GM19452 (cell line): Measurements from ENCODE around the gene GPR107.

Experiments
- ATAC-seq: cut with Tn5 transposase; IDR thresholded peaks from one replicate; pipeline ENCODE4 v1.9.1; 2021; ENCODE audit not compliant: unreplicated experiment

Gene GPR107

DNA sequence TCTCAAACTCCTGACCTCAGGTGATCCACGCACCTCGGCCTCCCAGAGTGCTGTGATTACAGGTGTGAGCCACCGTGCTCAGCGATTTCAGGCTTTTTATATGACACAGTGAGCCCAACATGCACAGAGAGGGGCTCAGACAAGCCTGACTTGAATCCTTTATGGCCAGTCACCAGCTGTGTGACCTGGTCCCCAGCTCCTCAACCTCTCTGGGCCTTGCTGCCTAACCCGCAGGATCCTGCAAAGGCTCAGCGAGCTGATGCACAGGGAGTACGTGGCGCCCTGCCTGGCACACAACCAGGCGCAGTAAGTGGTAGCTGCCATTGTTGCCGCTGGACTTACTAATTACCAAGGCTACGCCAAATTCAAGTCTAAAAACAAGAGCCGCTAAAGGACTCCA lies 101.9 kb downstream of the GPR107 start:
- no peak for ATAC-seq

DNA sequence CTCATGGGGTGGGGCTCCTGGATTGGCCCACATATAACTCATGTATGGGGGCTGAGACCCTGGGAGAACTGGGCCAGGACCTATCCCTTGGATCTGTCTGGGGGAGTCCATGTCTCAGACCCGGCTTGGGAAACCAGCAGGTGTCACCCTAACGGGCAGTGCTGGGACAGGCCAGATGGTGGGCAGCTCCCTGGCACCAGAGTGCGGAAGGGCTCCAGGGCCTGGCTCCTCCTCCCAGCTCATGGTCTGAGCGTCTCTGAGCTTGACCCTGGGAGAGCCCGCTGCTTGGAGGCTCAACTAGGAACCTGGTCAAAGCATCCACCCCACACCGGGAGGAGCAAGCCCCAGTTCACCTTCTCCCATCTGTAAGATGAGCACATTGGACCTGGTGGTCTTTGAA lies 103.0 kb downstream of the GPR107 start:
- no peak for ATAC-seq

DNA sequence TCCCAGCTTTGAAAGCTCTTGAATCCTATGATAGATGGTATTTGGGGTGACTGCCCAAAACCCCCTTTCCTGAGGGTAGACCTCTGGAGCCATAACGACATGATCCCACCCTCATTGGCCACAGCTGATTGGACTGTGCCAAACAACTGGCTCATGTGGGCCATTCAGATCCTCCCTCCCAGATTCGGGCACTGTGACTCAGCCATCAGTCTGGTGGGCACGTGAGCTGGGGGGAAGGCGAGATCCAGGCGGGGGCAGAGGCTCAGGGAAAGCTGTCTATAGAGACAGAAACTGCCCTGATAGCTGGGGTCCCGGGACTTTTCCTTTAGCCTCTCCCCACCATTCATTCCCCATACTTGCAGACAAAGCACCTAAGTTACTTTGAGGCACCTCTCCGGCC lies 103.4 kb downstream of the GPR107 start:
- ATAC-seq: no peak

DNA sequence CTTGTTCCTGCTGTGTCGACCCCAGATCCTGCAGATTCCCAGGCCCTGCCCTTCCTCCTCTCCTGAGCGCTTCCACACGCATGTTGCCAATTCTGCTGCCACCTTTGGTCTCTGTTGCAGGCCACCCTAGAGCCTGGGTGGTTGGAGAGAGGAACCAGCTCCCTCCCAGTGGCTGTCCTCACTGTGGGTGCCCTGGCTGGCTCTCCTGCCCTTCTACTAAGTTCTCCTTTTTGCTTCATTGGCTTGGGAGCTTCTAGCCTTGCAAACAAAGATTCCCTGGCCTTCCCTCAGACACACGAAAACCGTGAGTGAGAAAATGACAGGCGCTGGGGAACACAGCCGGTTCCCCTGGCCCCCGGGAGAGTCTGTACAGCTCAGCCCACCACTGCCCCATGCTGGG lies 104.3 kb downstream of the GPR107 start:
- ATAC-seq: no peak

DNA sequence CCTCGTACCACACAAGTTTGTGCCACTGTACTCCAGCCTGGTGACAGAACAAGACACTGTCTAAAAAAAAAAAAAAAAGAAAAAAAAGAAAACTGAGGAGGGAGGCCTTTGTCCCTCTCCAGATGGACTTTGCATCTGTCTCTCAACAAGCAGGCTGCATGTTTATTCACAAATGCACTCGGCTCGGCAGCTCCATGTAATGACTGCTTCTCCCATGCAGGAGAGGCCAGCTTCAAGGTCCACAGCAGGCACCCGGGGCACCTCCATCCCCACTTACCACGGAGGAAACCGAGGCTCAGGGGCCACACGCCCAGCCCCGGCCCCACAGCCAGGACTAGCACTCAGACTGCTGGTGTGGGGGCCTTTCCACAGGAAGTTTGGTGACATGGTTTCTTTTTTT lies 105.4 kb downstream of the GPR107 start:
- no peak for ATAC-seq

DNA sequence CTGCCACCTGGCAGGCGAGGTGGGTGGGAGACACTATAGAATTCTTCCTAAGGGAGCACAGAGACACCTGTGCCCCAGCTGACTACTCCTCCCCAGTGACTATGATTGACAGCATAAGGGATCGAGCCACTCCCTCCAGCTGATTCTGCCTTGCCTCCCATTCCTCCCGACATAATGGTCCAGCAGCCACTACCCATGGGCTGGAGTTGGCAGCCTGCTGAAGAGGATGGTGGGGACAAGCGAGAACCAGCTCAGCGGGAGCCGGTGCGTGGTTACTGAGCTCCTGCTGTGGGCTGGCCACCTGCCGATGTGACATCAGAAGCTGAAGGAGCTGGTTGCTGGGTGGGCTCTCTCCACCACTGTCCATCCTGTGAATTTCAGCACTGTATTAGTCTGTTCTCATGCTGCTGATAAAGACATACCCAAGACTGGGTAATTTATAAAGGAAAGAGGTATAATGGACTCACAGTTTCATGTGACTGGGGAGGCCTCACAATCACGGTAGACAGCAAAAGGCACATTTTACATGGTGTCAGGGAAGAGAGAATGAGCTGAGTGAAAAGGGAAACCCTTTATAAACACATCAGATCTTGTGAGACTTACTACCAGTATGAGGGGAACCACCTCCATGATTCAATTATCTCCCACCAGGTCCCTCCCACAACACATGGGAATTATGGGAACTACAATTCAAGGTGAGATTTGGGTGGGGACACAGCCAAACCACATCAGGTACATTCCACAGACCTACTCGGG lies 106.4 kb downstream of the GPR107 start:
- no peak for ATAC-seq

DNA sequence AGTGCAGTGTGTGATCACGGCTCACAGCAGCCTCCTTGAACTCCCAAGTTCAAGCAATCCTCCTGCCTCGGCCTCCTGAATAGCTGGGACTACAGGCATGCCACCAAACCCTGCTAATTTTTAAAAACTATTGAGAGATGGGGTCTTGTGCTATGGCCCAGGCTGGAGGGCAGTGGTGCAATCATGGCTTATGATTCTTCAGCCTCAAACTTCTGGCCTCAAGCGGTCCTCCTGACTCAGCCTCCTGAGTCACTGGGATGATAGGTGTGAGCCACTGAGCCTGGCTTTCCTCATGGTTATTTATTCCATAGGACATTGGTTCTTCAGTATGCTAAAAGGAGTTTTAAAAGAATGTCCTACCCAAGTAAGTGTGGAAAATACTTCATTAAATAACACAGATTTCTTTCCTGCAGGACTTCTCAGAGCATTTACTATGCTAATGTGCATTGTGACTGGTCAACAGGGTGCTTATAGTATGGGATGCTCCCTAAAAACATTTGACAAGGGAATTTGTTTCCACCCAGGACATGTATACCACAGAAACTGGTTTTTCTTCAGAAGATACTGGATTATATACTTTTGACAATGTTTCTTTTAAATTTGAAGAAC lies 107.3 kb downstream of the GPR107 start:
- no peak for ATAC-seq

DNA sequence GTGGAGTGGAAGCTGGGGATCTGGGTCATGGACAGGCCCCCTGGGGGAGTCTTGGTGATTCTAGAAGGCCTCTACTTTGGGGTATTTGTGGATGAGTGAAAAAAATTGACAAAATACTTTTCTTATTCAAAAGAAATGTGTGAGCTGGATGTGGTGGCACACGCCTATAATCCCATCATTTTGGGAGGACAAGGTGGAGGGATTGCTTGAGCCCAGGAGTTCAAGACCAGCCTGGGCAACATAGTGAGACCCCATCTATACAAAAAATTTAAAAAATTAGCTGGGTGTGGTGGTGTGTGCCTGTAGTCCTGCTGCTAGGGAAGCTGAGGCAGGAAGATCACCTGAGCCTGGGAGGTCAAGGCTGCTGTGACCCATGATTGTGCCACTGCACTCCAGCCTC lies 111.9 kb downstream of the GPR107 start:
- no peak for ATAC-seq

DNA sequence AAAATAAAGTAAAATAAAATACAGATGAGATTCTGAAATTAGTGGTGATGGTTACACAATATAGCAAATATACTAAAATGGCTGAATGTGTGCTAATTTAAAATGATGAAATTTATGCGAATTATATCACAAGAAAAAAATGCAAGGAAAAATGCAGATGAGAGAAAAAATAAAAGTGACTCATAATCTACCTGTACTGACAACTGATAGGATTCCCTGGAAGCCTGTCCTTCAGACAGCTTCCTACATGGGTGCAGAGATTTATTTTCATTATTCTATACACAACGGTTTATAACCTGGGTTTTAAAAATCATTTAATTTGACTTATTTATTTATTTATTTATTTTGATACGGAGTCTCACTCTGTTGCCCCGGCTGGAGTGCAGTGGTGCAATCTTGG lies 112.7 kb downstream of the GPR107 start:
- no peak for ATAC-seq

DNA sequence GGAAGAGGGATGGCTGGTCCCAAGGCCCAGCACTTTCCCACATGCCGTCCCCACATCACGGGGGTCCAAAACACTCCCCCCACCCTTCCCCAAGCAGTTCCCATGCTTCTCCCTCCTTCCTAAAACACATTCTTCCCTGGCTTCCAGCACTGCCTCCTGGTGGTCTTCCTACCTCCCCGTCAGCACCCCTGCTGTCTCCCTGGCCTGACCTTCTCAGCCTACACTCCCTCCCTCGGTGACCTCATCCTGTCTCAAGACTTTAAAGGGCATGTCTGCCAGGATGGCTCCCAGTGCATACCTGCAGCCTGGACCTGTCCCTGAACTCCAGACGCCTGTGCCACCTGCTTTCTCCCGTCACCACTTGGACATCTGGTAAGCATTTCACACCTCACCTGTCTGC lies 114.2 kb downstream of the GPR107 start:
- ATAC-seq: no peak

DNA sequence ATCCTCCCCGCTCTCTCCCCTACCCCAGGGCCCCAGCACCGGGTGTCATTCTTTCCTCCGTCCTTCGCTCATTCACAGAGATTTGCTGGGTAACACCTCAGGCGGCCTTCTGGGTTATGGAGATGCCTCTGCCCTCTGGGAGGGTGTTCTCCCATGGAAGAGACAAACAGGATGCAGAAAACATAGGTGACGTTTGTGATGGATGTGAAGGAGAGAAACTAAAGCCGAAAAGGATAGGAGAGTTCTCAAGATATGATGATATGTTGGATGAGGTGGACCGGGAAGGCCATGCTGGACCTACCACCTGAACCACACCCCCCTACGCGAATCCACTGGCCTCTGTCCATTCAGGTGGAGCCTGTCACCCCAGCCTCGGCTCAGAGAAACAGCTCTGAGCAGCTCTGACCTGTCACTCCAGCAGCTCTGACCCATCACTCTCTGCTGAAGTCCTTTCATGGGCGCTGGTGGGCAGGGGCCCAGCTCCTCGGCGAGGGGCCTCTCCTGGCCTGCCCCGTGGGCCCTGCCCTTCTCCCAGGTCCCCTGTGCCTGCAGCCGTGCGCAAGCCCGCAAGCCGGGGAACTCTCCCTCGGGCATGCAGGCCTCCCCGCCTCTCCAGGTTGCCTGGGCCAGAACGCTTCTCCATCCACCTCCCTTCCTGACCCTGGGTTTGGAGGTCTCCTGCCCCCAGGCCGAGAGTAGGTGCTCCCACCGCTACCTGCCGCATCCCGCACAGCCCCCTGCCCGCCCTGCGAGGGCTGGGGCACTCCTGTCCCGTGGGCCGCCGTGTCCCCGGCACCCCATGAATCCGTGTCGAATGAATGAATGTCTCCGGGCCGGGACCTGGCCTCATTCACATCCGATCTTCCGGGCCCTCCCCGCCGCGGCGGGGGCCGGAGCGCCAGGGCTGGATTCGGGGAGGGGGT lies 117.8 kb downstream of the GPR107 start:
- ATAC-seq: no peak

DNA sequence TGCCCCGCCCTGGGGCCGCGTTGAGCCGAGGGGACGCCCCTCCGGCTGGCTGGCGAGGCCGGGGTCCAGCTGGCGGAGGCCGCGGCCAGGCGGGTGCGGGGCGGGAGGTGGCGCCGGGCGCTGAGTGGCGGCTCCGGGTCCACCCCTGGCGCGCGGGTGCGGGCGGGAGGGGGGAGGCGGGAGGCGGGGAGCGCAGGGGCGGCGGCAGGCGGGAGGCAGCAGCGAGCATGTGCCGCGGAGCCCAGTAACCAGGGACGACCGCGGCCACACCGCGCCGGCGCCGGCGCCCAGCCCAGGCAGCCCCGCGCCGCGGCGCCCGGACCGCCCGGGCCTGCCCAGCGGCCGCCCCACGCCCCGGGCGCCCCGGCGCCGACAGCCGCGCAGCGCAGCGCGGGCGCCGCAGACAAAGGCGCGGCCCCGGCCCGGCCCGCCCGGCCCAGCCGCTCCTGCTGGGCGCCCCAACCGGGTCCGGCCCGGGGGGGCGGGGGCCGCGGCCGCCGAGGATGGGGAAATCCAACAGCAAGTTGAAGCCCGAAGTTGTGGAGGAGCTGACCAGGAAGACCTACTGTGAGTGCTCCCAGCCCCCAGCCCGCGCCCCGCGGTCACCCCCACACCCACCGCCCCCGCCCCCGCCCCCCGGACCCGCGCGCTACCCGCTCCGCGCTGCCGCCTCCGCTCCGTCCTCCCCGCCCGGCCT lies 118.6 kb downstream of the GPR107 start, which contains the start of gene NCS1:
TSS of gene NCS1 (plus strand) at position 244 of the 697 bp plus-strand sequence. CDS start at position 504, 260 bp downstream.
- ATAC-seq: no peak

DNA sequence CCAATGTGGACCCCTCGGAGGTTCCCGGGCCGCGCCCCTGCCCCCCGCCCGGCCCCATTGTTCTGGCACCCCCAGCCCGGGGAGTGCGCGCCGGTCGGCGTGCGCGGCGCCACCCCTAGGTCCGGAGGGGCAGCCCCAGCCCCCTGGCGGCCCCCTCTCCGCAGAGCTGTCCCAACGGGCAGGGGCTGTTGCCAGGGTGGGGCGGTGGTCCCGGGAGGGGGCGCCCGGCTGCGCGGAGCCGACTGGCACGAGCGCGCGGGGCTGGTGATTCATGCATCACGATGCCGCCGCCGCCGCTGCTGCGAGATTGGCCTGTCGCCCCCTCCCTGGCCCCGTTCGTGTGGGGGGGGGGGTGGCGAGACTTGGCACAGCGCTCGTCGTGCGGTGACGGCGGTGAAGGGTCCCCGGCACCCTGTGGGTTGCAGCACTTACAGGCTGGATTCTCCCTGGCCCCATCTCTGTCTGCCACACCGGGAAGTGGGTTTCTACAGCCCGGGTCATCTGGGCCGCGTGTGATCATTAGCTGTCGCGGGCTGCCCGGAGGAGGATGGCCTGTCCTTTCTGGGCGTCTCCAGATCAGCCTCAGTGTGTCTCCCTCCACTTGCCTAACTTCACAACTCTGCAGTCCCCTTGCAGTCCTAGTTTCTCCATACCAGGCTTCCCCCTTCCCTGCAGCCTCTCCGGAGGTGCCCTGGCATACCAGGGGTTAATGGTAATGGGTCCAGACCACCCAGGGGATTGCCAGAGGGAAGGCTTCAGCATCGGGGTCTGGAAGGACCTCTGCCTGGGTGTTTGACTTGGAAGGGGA lies 119.4 kb downstream of the GPR107 start:
- ATAC-seq: no peak

DNA sequence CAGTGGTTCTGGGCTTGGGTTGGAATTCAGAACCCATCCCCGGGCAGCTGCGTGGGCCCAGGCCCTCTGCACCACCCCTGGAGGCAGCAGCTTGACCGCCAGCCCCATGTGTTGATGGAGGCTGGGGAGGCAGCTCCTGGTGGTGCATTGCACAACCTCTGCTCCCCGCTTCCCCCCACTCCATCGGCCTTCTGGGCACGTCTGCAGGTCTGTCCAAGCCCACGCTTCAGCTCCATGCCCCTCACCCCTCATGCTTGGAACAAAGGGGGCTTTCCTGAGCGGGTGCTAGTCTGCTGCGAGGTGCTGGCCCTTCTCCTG lies 119.9 kb downstream of the GPR107 start:
- no peak for ATAC-seq

DNA sequence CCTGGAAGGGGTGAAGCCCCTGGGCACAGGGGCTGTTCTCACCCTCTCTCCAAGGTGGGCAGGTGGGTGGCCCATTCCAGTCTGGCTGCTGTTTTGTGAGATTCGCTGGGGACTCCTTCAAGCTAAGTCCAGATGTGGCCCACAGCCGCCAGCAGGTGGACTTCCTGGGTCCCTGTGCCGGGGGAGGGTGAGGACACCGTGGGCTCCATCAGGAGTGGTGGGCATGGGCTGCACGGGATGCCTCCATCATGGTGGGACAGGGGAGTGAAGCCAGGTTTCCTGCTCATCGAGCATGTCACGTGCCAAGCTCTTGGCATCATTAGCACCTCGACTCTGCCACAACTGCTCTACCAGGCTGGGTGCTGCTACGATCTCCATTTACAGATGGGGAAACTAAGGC lies 120.3 kb downstream of the GPR107 start:
- ATAC-seq: no peak

DNA sequence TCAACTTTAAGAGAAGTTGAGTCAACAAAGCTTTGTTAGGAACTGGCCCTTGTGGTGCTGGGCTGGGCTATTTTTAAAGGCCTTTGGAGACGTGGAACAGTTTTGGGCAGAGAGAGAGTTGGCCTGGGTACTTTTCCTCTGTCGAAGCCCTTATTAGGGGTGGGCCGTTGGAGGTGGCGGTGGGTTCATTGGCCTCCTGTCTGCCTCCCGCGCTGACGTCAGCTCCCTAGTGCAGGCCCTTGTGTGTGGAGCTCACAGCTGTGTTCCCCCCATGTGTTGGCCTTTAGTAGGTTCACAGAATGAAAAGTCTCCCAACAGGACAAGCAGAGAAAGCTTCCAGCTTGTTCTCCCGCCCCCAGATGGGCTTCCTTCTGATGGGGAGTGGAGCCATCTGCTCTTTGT lies 121.2 kb downstream of the GPR107 start:
- ATAC-seq: no peak

DNA sequence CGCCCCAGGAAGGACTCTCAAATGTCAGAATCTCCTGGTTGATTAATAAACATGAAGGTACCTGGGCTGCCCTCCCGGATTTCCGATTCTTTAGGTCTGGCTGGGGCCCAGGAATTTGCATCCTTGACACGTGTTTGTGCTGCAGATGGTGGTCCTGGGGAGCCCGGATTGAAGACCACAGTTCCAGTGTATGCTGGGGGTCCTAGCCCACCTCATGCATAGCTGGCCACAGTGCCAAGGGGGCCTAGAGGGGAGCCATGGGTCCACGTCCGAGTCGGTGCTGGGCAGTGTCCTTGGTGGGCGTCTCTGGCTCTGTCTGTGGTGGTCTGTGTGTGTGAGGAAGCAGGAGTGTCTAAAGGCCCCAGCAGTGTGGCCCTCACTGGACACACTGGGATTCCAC lies 121.6 kb downstream of the GPR107 start:
- no peak for ATAC-seq

DNA sequence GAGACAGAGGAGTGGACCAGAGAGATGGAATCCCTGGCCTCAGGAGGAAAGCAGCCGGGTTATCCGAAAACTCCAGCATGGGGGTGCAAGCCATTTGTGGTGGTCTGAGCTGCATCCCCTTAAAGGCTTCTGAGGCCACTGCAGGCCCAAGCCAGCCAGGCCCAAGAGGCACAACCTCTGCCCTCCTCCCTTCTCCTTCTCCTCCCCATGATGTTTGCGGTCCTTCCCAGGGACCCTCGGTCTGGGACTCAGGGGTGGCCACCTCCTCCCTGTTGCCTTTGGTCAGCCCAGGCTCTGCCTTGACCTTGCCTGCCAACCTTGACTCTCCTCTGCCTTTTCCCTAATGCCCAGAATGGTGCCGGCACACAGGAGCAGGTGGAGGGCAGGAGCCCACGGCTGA lies 123.1 kb downstream of the GPR107 start:
- ATAC-seq: no peak

DNA sequence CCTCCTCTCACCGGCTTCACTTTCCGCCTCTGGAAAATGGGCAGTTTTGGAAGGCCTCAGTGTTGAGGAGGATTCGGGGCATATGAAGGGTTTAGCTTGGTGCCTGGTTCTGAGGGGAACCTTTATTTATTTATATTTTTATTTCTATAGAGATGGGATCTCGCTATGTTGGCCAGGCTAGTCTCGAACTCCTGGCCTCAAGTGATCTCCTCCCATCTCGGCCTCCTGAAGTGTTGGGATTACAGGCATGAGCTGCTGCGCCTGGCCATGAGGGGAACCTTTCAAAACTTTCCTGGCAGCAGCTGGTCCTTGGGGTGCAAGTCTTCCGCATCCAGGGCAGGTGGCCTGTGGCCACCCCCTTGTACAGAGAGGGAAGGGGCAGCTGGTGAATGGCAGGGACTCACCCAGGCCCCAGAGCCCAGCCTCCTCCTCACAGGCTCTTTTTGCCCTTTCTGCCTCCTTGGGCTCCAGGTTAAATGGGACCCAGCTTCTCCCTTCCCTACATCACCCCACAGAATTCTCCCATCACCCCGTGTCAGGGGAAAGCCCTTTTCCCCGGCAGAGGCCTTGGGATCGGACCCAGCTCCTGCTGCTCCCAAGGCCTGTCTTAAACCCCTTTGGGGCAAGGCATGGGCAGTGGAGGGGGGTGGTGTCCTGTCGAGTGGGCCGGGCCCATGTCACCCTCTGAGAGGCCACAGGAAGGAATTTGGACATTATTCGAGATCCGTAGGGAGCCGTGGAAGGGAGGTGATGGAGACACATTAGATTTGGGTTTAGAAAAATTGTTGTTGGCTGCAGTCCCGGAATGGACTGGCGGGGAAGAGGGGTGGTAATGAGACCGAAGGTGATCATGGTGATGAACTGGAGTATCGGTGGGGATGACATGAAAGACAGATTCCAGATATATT lies 124.4 kb downstream of the GPR107 start:
- no peak for ATAC-seq
